Renal pelvis (tissue), 4 donors: ENCODE results near the gene ME2. TPM values are rescaled to one million over a fixed set of nuclear protein-coding genes. Genes with fewer than 3 reads are reported as not detected.
"Not testable (repeated sequence)": the region's sequence is repeated elsewhere in the genome, so short reads cannot be mapped to it uniquely, and the experiment has no call there.

Source experiments
- DNase-seq: peaks from one replicate; pipeline ENCODE4 v3.0.0-alpha.2; 2013
- polyA plus RNA-seq, 3 donors: library from polyadenylated mRNA; unstranded; fragments of 120-200 nt; gene quantifications; one replicate each; pipeline ENCODE4 v1.2.1, GENCODE V29; 2013; ENCODE audit not compliant: insufficient read length in 3 of 3

The ME2 gene
- polyA plus RNA-seq, 3 donors, result 30.8 to 36.5 (median 32.1) TPM

- no peak for DNase-seq
Observed at GRCh38 chr18:50909261-50909660, 30.3 kb downstream of the ME2 start.

- no peak for DNase-seq
Observed at GRCh38 chr18:50911006-50911405, 32.1 kb downstream of the ME2 start.

GRCh38 chr18:50917021-50917420 lies 38.1 kb downstream of the ME2 start:
- DNase-seq, result no peak

GRCh38 chr18:50918153-50918552 lies 39.2 kb downstream of the ME2 start:
- DNase-seq, result no peak

- DNase-seq, result no peak
Observed at GRCh38 chr18:50924372-50924771, 45.5 kb downstream of the ME2 start.

GRCh38 chr18:50926521-50926920 lies 47.6 kb downstream of the ME2 start:
- no peak for DNase-seq

GRCh38 chr18:50928551-50928950 lies 49.6 kb downstream of the ME2 start:
- DNase-seq, result no peak

GRCh38 chr18:50933684-50934083 lies 54.8 kb downstream of the ME2 start:
- DNase-seq, result no peak

GRCh38 chr18:50934545-50935211 lies 55.8 kb downstream of the ME2 start:
- DNase-seq, result no peak

GRCh38 chr18:50935493-50936191 lies 56.7 kb downstream of the ME2 start:
- no peak for DNase-seq

- DNase-seq, result no peak
Observed at GRCh38 chr18:50937183-50937582, 58.3 kb downstream of the ME2 start.

- no peak for DNase-seq
Observed at GRCh38 chr18:50938912-50939311, 60.0 kb downstream of the ME2 start.

- DNase-seq, result no peak
Observed at GRCh38 chr18:50944245-50944932, 65.5 kb downstream of the ME2 start.

GRCh38 chr18:50945918-50946317 lies 67.0 kb downstream of the ME2 start:
- DNase-seq, result not testable (repeated sequence)

- no peak for DNase-seq
Observed at GRCh38 chr18:50947899-50948298, 69.0 kb downstream of the ME2 start.

- DNase-seq, result no peak
Observed at GRCh38 chr18:50949185-50949584, 70.3 kb downstream of the ME2 start.

- DNase-seq, result no peak
Observed at GRCh38 chr18:50950626-50951025, 71.7 kb downstream of the ME2 start.

- no peak for DNase-seq
Observed at GRCh38 chr18:50953822-50954221, 74.9 kb downstream of the ME2 start.

- DNase-seq, result no peak
Observed at GRCh38 chr18:50955253-50955652, 76.3 kb downstream of the ME2 start.

- no peak for DNase-seq
Observed at GRCh38 chr18:50956116-50956515, 77.2 kb downstream of the ME2 start.

GRCh38 chr18:50961974-50962373 lies 83.1 kb downstream of the ME2 start:
- no peak for DNase-seq

- peak; percentile 79 for DNase-seq
Observed at GRCh38 chr18:50967714-50968661, 89.1 kb downstream of the ME2 start, which contains the start of gene ELAC1. Gene ELAC1, plus strand, starts transcription at chr18:50968040. Its CDS starts 6,365 bp downstream, at chr18:50974405.
